Smooth muscle cell (in vitro differentiated cells): ENCODE measurements around the gene MCUR1. TPM values are rescaled to one million over a fixed set of nuclear protein-coding genes. Genes with fewer than 3 reads are reported as not detected.

ENCODE experiments used
- DNase-seq: peaks from one replicate; lab custom pipeline; 2025; ENCODE audit not compliant: unreplicated experiment; lab: John Stamatoyannopoulos, UW
- H2AFZ ChIP-seq: fragments of 200-600 bp; sonication (generic); 2 replicates; pipeline ENCODE4 v1.6.0; 2016; ENCODE audit warnings: antibody characterized with exemption, low read depth, mild to moderate bottlenecking
- H3F3A ChIP-seq: fragments of 200-600 bp; sonication (generic); 2 replicates; pipeline ENCODE4 v1.6.0; 2017; ENCODE audit warnings: antibody characterized with exemption, low read depth
- H3K27ac ChIP-seq: fragments of 200-600 bp; sonication (generic); 2 replicates; pipeline ENCODE4 v1.5.1; 2016; ENCODE audit warnings: low read depth, mild to moderate bottlenecking
- H3K27me3 ChIP-seq: fragments of 200-600 bp; sonication (generic); 2 replicates; pipeline ENCODE4 v1.6.1; 2016; ENCODE audit warnings: low read depth, mild to moderate bottlenecking
- H3K36me3 ChIP-seq: fragments of 200-600 bp; sonication (generic); 2 replicates; pipeline ENCODE4 v1.5.1; 2016; ENCODE audit warnings: low read depth
- H3K4me1 ChIP-seq: fragments of 200-600 bp; sonication (generic); 2 replicates; pipeline ENCODE4 v1.5.1; 2016; ENCODE audit warnings: low read depth
- H3K4me2 ChIP-seq: fragments of 200-600 bp; sonication (generic); 2 replicates; pipeline ENCODE4 v1.6.0; 2016; ENCODE audit warnings: mild to moderate bottlenecking
- H3K4me3 ChIP-seq: fragments of 200-600 bp; sonication (generic); 2 replicates; pipeline ENCODE4 v1.5.1; 2016; ENCODE audit warnings: mild to moderate bottlenecking
- H3K79me2 ChIP-seq: fragments of 200-600 bp; sonication (generic); 2 replicates; pipeline ENCODE4 v1.6.0; 2016; ENCODE audit warnings: low read depth, mild to moderate bottlenecking
- H3K9ac ChIP-seq: fragments of 200-600 bp; sonication (generic); 2 replicates; pipeline ENCODE4 v1.6.0; 2016; ENCODE audit warnings: low read depth
- H3K9me3 ChIP-seq: fragments of 200-600 bp; sonication (generic); replicated peaks from 2 replicates; pipeline ENCODE4 v1.5.1; 2016; ENCODE audit warnings: low read depth
- H4K20me1 ChIP-seq: fragments of 200-600 bp; sonication (generic); 2 replicates; pipeline ENCODE4 v1.6.0; 2016; ENCODE audit warnings: low read depth
- CTCF ChIP-seq: fragments of 200-600 bp; sonication (generic); IDR thresholded peaks from 2 replicates; pipeline ENCODE4 v1.5.1; 2017; ENCODE audit warnings: borderline replicate concordance, mild to moderate bottlenecking, antibody characterized with exemption; ENCODE audit not compliant: insufficient read depth, poor library complexity, severe bottlenecking
- WGBS: methylation state at CpG from one replicate; pipeline ENCODE4 v1.1.7; 2016; ENCODE audit warnings: low lambda C conversion rate; 5-methylcytosine and 5-hydroxymethylcytosine counted together
- polyA plus RNA-seq: library from polyadenylated mRNA; unstranded; fragments of >200 nt; fragmentation: Nextera tagmentation; extraction: Ambion mirVana; gene quantifications from 2 replicates; pipeline ENCODE4 v1.2.1, GENCODE V29; 2016
- total RNA-seq: library from RNA; depleted of rRNA; stranded (reverse); fragments of >200 nt; gene quantifications from 2 replicates; pipeline ENCODE4 v1.2.3, GENCODE V29; 2014

The MCUR1 gene
- total and polyA plus RNA-seq, 2 experiments from 2014 or later = 11.3 to 23.4 TPM

GRCh38 chr6:13811627-13812358, 2.6 kb downstream of the MCUR1 start:
- DNase-seq = no peak
- Histone ChIP-seq H3K4me3 (no peak overlapping the region), H3K4me2 (no peak overlapping the region), H3K79me2 (peaks cover 30% of the 10 kb centered on the region), H3K27ac (no peak overlapping the region), H3K36me3 (no peaks in the 10 kb centered on the region), H4K20me1 (peaks cover 58% of the 10 kb centered on the region), H3F3A (peaks cover 3% of the 10 kb centered on the region), H3K27me3 (no peaks in the 10 kb centered on the region), H3K4me1 (peaks cover 13% of the 10 kb centered on the region), H2AFZ (no peak overlapping the region), H3K9ac (no peak overlapping the region), H3K9me3 (no peaks in the 10 kb centered on the region)
- WGBS = 97% methylated on average over 8 of the region's 8 CpGs
- no peak for TF ChIP-seq CTCF

DNA sequence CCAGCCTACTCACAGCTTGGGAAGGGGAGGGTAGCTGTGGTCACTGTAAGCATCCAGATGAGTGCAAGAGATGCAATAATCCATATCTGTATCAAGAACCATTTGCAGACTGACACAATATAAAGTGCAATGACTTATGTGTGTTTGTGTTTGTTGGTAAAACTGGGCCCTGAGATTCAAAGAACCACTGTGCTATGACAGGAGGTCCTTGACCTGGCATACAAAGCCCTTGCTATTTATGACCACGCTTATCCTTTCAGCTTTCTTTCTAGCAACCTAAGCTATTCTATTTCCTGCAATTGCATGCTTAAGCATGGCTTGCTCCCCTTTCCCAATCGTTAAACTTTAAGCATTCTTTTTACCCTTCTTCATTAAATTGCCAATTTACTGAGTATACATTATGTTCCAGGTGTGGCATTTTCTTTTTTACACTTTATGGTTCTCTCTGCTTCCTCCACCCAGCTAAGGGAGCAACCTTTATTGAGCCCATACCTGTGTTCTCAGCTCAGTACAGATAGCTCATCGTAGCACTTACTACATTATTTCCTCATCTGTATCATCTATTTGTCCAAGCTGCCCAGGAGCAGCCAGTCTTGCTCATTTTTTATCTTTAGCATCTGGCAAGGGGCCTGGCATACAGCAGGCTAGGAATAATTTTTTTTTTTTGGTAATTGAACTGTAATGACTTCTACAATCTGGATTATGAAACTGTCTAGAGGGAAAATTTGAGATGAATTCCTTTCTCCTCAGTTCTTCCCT, 3.5 kb downstream of the MCUR1 start:
- H3K9me3 ChIP-seq = no peaks in the 10 kb centered on the region
- H3K79me2 ChIP-seq = peaks cover 30% of the 10 kb centered on the region
- WGBS = 92% methylated on average over 3 of the region's 3 CpGs
- no peak overlapping the region for H3K9ac ChIP-seq
- no peak overlapping the region for H2AFZ ChIP-seq
- H3K27ac ChIP-seq = no peak overlapping the region
- H3K36me3 ChIP-seq = no peaks in the 10 kb centered on the region
- no peak overlapping the region for H3K4me3 ChIP-seq
- H3K4me2 ChIP-seq = no peak overlapping the region
- H3F3A ChIP-seq = peaks cover 3% of the 10 kb centered on the region
- no peak for TF ChIP-seq CTCF
- H3K4me1 ChIP-seq = peaks cover 13% of the 10 kb centered on the region
- no peak for DNase-seq
- H3K27me3 ChIP-seq = no peaks in the 10 kb centered on the region
- H4K20me1 ChIP-seq = peaks cover 66% of the 10 kb centered on the region

DNA sequence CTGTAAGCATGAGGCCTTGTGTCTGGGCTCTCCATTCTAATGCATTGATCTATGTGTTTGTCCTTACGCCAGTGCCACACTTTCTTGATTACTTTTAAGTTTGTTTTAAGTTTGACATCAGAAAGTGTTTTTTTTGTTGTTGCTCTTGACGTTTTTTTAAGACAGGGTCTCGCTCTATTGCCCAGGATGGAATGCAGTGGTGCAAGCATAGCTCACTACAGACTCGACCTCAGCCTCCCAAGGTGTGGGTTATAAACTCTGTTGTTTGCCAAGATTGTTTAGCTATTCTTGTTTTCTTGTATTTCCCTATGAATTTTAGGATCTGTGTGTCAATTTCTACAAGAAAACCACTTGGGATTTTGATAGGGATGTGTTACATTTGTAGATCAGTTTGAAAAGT, 5.6 kb downstream of the MCUR1 start:
- Histone ChIP-seq H3K27ac (no peak overlapping the region), H3K9me3 (no peaks in the 10 kb centered on the region), H3K4me1 (peaks cover 7% of the 10 kb centered on the region), H3F3A (no peaks in the 10 kb centered on the region), H2AFZ (no peak overlapping the region), H3K79me2 (peaks cover 30% of the 10 kb centered on the region), H3K4me3 (no peak overlapping the region), H4K20me1 (peaks cover 72% of the 10 kb centered on the region), H3K36me3 (no peaks in the 10 kb centered on the region), H3K9ac (no peak overlapping the region), H3K27me3 (no peaks in the 10 kb centered on the region), H3K4me2 (no peak overlapping the region)
- TF ChIP-seq CTCF = no peak
- WGBS = 90% methylated on average over 4 of the region's 4 CpGs
- DNase-seq = no peak

DNA sequence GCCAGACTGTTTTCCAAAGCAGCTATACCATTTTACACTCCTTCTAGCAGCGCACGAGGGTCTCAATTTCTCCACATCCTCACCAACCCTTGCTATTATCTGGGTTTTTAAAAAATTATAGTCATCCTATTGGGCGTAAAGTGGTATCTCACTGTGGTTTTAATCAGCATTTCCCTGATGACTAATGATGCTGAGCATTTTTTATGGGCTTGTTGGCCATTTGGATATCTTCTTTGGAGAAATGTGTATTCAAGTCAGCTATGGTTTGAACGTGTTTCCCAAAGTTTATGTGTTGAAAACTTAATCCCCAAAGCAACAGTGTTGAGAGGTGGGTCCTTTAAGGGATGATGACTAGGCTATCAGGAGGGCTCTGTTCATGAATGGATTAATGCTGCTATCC, 6.7 kb downstream of the MCUR1 start:
- Histone ChIP-seq H3K79me2 (peaks cover 23% of the 10 kb centered on the region), H3K27me3 (no peaks in the 10 kb centered on the region), H3F3A (no peaks in the 10 kb centered on the region), H3K4me2 (peak overlapping the region; percentile 29), H2AFZ (no peak overlapping the region), H3K4me1 (no peaks in the 10 kb centered on the region), H4K20me1 (peaks cover 68% of the 10 kb centered on the region), H3K36me3 (no peaks in the 10 kb centered on the region), H3K27ac (no peak overlapping the region), H3K9ac (no peak overlapping the region), H3K4me3 (no peak overlapping the region), H3K9me3 (no peaks in the 10 kb centered on the region)
- TF ChIP-seq CTCF = no peak
- WGBS = 18% methylated on average over 4 of the region's 4 CpGs
- DNase-seq = no peak
